IPS-15b (cell line): ENCODE results near the gene PLEKHS1.

ENCODE experiments used
- H3K27me3 ChIP-seq: one replicate; pipeline ENCODE4 v1.6.1; 2013; ENCODE audit warnings: low read length; ENCODE audit not compliant: control insufficient read depth, insufficient read depth
- H3K36me3 ChIP-seq: one replicate; pipeline ENCODE4 v1.6.1; 2013; ENCODE audit warnings: low read length; ENCODE audit not compliant: control insufficient read depth, insufficient read depth
- H3K4me1 ChIP-seq: one replicate; pipeline ENCODE4 v1.6.1; 2013; ENCODE audit warnings: mild to moderate bottlenecking, low read length; ENCODE audit not compliant: control insufficient read depth, insufficient read depth
- H3K4me3 ChIP-seq: one replicate; pipeline ENCODE4 v1.5.1; 2013; ENCODE audit warnings: low read depth, low read length
- H3K9ac ChIP-seq: one replicate; pipeline ENCODE4 v1.6.1; 2013; ENCODE audit warnings: low read depth, mild to moderate bottlenecking, low read length
- H3K9me3 ChIP-seq: one replicate; pipeline ENCODE4 v1.6.1; 2013; ENCODE audit warnings: mild to moderate bottlenecking, low read length; ENCODE audit not compliant: control insufficient read depth, insufficient read depth

PLEKHS1 gene

DNA sequence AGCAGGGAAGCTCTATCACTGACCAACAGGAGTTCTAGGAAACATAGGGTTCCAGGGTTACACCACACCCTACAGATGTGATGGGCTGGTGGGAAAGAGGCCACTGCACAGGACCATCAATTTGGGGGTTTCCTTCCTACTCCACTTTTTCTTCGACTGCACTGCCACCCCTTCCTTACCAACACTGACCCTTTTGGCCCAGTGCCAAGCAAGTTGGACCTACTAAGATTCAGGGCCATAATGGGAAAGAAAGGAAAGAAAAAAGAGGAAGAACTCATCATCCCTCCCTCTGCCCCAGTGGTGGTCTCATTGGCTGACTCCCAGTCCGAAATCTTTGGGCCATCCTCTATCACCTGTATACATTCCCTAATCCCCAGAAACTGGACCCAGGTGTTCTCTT is 6.1 kb upstream of the PLEKHS1 start:
- no peak overlapping the region for H3K9ac ChIP-seq
- H3K4me3 ChIP-seq = no peak overlapping the region
- no peaks in the 10 kb centered on the region for H3K36me3 ChIP-seq
- H3K27me3 ChIP-seq = no peaks in the 10 kb centered on the region
- H3K9me3 ChIP-seq = no peaks in the 10 kb centered on the region
- H3K4me1 ChIP-seq = no peaks in the 10 kb centered on the region

GRCh38 chr10:113746217-113746957 is 5.1 kb upstream of the PLEKHS1 start:
- Histone ChIP-seq H3K36me3 (no peaks in the 10 kb centered on the region), H3K4me3 (no peak overlapping the region), H3K27me3 (no peaks in the 10 kb centered on the region), H3K4me1 (no peaks in the 10 kb centered on the region), H3K9me3 (no peaks in the 10 kb centered on the region), H3K9ac (no peak overlapping the region)

DNA sequence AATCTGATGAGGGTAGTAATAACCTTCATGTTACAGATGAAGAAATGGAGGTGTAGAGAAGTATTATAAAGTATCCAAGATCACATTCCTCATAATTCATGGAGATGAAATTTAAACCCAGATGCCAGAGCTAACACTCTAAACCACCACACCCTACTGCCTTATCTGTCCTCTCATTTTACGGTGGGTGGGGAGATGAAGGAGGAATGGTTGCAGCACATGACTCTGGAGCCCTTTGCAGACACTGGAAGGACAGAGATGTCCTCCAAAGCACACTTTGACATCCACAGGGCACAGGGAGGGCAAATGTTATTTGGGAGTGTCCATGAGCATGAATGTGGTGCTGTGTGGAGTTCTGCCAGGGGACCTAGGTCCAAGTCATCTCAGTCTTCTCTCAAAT is 1.1 kb downstream of the PLEKHS1 start:
- H3K27me3 ChIP-seq = no peaks in the 10 kb centered on the region
- no peak overlapping the region for H3K4me3 ChIP-seq
- no peaks in the 10 kb centered on the region for H3K4me1 ChIP-seq
- no peak overlapping the region for H3K9ac ChIP-seq
- H3K36me3 ChIP-seq = no peaks in the 10 kb centered on the region
- H3K9me3 ChIP-seq = no peaks in the 10 kb centered on the region

- Histone ChIP-seq H3K4me3 (no peak overlapping the region), H3K36me3 (no peaks in the 10 kb centered on the region), H3K4me1 (no peaks in the 10 kb centered on the region), H3K27me3 (no peaks in the 10 kb centered on the region), H3K9ac (no peak overlapping the region), H3K9me3 (no peaks in the 10 kb centered on the region)
Observed at GRCh38 chr10:113753020-113753692, 1.7 kb downstream of the PLEKHS1 start.

GRCh38 chr10:113754125-113754524 is 2.6 kb downstream of the PLEKHS1 start:
- Histone ChIP-seq H3K9ac (no peak overlapping the region), H3K27me3 (no peaks in the 10 kb centered on the region), H3K4me3 (no peak overlapping the region), H3K4me1 (no peaks in the 10 kb centered on the region), H3K9me3 (no peaks in the 10 kb centered on the region), H3K36me3 (peaks cover 3% of the 10 kb centered on the region)

GRCh38 chr10:113754768-113755167 is 3.3 kb downstream of the PLEKHS1 start:
- no peaks in the 10 kb centered on the region for H3K9me3 ChIP-seq
- no peak overlapping the region for H3K9ac ChIP-seq
- H3K4me1 ChIP-seq = no peaks in the 10 kb centered on the region
- peaks cover 3% of the 10 kb centered on the region for H3K36me3 ChIP-seq
- no peaks in the 10 kb centered on the region for H3K27me3 ChIP-seq
- H3K4me3 ChIP-seq = no peak overlapping the region

- Histone ChIP-seq H3K9me3 (no peaks in the 10 kb centered on the region), H3K27me3 (no peaks in the 10 kb centered on the region), H3K36me3 (peaks cover 3% of the 10 kb centered on the region), H3K9ac (no peak overlapping the region), H3K4me1 (no peaks in the 10 kb centered on the region), H3K4me3 (no peak overlapping the region)
Observed at GRCh38 chr10:113756940-113757543, 5.6 kb downstream of the PLEKHS1 start.

DNA sequence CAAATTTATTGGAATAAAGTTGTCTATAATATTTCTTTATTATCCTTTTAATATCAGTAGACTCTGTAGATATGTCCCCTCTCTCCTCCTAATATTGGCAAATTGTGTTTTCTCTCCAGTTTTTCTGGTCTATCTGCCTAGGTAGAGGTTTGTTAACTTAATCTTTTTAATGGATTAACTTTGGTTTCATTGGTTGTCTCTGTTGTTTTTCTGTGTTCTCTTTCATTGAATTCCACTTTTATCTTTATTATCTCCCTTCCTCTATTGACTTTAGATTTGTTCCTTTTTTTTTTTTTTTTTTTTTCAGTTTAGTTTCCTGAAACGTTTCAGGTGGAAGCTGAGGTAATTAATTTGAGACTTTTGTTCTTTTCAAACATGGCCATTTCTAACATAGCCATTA is 10.6 kb downstream of the PLEKHS1 start:
- H3K4me1 ChIP-seq = no peaks in the 10 kb centered on the region
- H3K9ac ChIP-seq = no peak overlapping the region
- H3K27me3 ChIP-seq = no peaks in the 10 kb centered on the region
- H3K4me3 ChIP-seq = no peak overlapping the region
- H3K9me3 ChIP-seq = no peaks in the 10 kb centered on the region
- H3K36me3 ChIP-seq = peaks cover 3% of the 10 kb centered on the region

DNA sequence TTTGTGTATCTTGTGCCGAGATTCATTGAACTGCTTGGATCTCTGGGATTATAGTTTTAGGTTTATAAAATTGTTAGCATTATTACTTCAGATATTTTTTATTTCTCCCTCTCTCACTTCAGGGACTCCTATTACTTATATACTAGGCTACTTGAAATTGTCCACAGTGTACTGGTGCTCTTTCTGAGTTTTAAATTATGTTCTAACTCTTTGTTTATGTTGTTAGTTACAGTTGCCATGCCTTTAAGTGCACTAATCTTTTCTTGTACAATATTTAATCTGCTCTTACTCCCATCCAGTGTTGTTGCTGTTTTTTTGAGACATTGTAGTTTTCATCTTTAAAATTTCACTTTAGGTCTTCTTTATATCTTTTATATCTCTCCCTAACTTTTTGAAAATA is 13.1 kb downstream of the PLEKHS1 start:
- no peak overlapping the region for H3K9ac ChIP-seq
- no peaks in the 10 kb centered on the region for H3K27me3 ChIP-seq

DNA sequence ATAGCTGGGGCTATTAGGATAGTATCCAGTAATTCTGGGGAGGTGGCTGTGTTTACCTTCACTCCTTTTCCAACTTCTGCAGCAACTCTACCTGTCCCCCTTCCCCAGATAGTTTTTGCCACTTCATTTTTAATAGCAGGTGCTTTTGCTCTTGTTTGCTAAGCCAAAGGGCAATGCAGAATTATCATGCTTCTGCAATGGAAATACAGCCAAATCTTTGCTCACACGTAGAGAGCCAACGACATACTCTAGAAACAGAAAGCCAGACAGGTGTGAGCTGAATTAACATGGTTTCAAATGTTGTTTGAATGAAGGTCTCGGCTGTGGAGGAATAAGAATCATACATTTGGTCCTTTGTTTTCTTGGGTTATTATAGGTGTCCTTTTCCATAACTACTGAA is 14.4 kb downstream of the PLEKHS1 start:
- H3K27me3 ChIP-seq = no peaks in the 10 kb centered on the region
- no peaks in the 10 kb centered on the region for H3K36me3 ChIP-seq
- no peak overlapping the region for H3K9ac ChIP-seq
- no peak overlapping the region for H3K4me3 ChIP-seq
- no peaks in the 10 kb centered on the region for H3K9me3 ChIP-seq
- H3K4me1 ChIP-seq = no peaks in the 10 kb centered on the region

More for the DNA sequence above, 13.1 kb downstream of the PLEKHS1 start:
- Histone ChIP-seq H3K36me3 (no peaks in the 10 kb centered on the region), H3K4me3 (no peak overlapping the region), H3K9me3 (no peaks in the 10 kb centered on the region), H3K4me1 (no peaks in the 10 kb centered on the region)

DNA sequence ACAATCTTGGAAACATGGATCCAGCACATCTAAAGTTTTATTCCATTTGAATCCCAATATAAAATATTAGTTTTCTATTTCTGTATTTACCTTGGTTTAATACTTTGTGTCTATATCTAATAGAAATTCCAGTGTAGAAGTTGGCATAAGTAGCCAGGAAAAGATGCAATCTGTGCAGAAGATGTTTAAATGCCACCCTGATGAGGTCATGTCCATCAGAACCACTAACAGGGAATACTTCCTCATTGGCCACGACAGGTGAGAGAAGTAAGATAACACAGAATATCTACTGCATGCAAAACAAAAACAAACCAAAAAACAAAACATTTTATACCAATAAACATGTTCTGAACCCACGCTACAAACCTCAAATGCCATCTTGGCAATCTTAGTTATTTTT is 15.7 kb downstream of the PLEKHS1 start:
- no peak overlapping the region for H3K9ac ChIP-seq
- H3K36me3 ChIP-seq = no peaks in the 10 kb centered on the region
- H3K4me1 ChIP-seq = no peaks in the 10 kb centered on the region
- H3K9me3 ChIP-seq = no peaks in the 10 kb centered on the region
- H3K27me3 ChIP-seq = no peaks in the 10 kb centered on the region
- H3K4me3 ChIP-seq = no peak overlapping the region

DNA sequence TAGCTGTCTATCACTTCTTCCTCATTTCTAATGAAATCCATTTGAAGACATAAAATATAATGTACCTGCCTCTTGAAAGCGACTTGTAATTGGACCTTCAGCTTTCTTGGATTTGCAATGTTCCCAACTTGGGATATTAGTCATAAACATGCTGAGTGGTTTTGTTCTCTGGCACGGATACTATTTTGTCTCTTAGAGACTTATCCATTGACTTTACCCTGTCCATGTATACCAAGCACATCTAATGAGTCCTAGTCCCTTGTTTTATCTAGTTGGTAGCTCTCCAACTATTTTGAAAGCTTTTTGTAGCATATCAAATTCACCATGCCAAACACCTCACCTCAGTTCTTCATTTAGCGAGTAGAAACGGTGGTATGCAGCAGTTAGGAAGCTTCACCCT is 18.9 kb downstream of the PLEKHS1 start:
- Histone ChIP-seq H3K9me3 (no peaks in the 10 kb centered on the region), H3K27me3 (no peaks in the 10 kb centered on the region), H3K4me3 (no peak overlapping the region), H3K36me3 (no peaks in the 10 kb centered on the region), H3K9ac (no peak overlapping the region), H3K4me1 (no peaks in the 10 kb centered on the region)
